Caki2 (cell line): ENCODE measurements around the gene GNB1L. TPM values are rescaled to one million over a fixed set of nuclear protein-coding genes. Genes with fewer than 3 reads are reported as not detected.

ENCODE experiments used
- total RNA-seq: library from RNA; depleted of rRNA; stranded (reverse); fragments of >200 nt; shearing (Covaris generic); gene quantifications from 2 replicates; pipeline ENCODE4 v1.2.3, GENCODE V29; 2014; ENCODE audit warnings: low replicate concordance; rRNA removed

Gene GNB1L
- total RNA-seq, 1 experiment from 2014 or later, result 42.7 TPM

Other genes starting within 250 kb of the GNB1L start
- gene SEPTIN5, start 140.4 kb downstream of the GNB1L start, total RNA-seq, result 37.8 and 46.2 TPM in 2 replicates
- 11.2 and 12.3 TPM in 2 replicates for gene GP1BB, start 131.3 kb downstream of the GNB1L start, total RNA-seq
- gene TBX1, start 94.1 kb downstream of the GNB1L start, total RNA-seq, result 0.68 TPM in 1 of 2 replicates, not detected in the other
- 4.2 and 6.6 TPM in 2 replicates for gene RTL10, start within 50 bp of the GNB1L start, total RNA-seq
- 517 and 585 TPM in 2 replicates for gene COMT, start 86.9 kb upstream of the GNB1L start, total RNA-seq
- gene TXNRD2, start 86.9 kb upstream of the GNB1L start, total RNA-seq, result 53.0 and 54.5 TPM in 2 replicates
- gene ARVCF, start 161.9 kb upstream of the GNB1L start, total RNA-seq, result 3.6 and 15.2 TPM in 2 replicates
- 26.6 and 55.2 TPM in 2 replicates for gene TANGO2, start 166.2 kb upstream of the GNB1L start, total RNA-seq
- gene DGCR8, start 225.4 kb upstream of the GNB1L start, total RNA-seq, result 8.8 and 26.8 TPM in 2 replicates